Measurements from ENCODE around the gene KIF6.

Gene KIF6

DNA sequence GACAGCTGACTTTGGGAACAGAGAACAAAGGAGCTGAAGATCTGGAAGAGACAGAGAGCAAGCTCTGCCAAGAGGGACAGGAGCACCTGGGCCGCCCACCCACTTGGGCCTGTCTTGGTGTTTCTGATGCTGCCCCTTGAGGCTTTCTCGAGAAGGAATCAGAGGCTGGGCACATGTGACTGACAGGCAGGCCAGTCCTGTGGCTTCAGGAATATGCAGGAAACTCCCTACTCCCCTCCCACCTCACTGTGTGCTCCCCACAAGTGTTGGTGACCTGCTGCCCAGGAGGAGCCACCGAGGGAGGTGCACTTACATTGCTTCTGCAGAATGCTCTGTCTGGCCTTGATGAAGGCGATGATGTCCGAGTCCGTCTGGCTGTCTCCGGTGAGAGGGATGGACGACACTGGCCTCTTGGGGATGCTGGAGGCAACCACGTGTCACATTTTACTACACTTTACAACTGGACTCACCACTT lies 381.8 kb downstream of the KIF6 start:
- no peak for DNase-seq (ENCODE audit: low spot score)

DNA sequence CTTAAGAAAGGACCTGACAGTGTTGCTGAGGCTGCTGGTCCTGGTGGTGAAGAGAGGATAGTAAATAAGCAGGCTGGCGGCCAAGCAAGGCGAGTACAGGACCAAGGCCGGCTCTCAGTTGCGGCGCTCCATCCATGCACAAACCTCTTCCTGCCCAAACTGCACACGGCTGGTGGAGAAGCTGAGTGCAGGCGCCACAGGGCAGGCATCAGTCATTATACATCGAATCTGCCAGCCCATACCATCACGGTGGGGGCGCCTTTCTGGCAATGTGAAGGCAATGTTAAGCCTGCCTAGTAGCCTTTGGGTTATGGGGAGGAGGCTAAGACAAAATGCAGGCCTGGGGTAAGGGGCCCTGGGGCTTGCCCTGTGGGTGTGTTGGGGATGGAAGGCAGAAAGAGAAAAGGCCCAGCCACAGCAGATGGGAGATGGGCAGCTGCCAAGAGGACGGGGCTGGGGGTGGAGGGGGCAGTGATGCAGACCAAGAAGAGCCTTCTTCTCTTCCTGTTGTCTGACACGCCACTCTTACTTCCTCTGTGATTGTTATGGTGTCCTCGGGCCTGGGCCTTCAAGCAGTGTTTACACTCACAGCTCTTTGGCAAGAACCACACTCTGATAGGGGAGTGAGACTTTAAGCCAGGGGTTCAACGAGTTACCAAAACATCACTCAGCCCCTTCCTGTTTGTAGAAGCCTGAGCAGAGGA lies 382.4 kb downstream of the KIF6 start:
- DNase-seq (ENCODE audit: low spot score), result no peak

DNA sequence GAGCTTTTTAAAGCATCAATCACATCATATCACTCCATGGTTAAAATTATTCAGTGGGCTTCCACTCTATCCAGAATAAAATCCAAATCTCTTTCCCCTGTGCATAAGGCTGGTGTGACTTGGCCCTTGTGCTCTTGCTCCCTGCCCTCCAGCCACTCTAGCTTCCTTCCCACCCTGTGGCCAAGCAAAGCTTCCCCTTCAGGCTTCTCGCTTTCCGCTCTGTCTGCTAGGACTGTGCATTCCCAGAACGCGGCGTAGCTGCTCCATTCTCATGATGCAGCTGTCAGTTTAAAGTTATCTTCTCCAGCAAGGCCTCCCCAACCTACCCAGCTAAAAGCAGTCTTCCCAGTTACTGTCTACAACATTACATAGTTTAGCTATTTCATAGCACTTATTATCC lies 383.3 kb downstream of the KIF6 start:
- DNase-seq (ENCODE audit: low spot score), result no peak

DNA sequence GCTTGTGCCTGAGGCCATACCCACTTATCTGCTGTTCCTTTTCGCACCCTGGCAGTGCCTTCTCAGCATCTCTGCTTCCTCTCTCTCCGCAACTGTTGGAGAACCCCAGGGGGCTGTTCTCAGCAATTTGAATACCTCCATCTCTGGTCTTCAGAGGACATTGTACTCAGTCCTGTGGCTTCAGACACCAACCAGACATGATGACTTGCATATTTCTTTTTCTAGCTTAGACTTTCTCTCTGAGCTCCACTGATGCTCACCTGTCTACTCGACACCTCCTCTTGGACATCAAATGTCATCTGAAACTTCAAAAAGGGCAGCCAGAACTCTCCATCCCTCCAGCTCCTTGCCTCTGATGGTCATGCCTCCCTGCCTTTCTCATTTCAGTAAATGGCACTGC lies 383.9 kb downstream of the KIF6 start:
- no peak for DNase-seq (ENCODE audit: low spot score)

DNA sequence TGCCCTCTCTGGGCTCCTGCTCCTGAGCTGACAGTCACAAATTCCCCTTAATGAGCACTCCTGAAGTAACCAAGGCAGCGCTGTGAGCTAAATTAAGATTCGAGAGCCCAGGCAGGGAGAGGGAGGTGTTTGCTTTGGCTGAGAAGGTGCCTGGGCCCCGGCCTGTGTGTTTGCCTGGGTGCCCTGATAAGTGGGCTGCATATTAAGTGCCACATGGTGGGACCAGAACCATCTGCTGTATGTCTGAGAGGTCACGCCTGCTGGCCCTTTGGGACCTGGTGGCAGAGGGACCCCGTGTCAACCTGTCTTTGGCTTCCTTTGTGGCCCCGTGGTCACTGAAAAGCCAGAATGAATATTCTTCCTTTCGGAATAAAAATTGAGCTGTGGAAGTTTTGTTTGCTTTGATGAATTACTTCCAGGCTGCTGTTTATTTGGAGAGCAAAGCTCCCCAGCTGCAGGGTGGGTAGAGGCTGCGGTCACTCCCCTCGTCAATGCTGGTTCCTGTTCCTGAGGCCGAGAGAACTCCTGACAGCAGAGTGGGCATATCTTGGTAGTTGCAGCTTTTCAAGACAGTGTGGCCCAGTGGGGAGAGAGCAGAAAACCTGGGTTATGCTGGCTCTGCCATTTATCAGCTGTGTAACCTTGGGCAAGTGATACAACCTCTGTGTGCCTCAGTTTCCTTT lies 385.2 kb downstream of the KIF6 start:
- no peak for DNase-seq (ENCODE audit: low spot score)

DNA sequence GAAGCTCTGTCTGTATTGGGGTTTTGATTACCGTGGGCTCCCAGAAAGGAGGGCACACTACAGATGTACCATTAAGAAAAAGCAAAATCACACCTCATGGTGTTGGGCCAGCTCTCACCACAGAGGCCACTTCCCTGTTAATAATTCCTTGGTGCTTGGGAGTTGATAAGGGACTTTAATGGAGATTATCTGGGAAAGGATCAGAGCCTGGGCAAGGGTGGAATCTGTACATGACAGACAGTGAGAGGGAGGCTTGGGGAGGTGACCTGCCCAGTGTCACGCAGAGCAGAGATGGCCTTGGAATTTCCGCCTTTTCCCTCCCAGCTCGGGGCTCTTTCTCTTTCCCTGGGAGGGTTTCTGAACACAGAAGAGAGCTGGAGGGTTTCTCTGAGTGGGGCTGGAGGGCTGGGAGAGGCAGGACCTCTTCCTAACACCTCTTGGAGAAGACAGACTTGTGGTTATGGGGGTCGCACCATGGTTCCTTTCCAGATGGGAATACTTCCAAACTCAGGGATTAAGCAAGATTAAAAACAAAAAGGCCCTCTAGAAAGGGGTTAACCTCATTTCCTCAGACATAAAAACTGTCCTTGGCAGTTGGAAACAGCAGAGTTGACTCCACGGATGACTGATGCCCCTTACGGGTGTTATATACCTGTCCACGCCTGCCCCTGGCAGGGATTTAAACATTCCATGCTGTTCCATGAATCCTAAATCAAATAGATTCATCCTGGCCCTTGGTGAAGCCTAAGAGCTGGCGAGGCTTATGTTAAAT lies 385.9 kb downstream of the KIF6 start:
- no peak for DNase-seq (ENCODE audit: low spot score)

DNA sequence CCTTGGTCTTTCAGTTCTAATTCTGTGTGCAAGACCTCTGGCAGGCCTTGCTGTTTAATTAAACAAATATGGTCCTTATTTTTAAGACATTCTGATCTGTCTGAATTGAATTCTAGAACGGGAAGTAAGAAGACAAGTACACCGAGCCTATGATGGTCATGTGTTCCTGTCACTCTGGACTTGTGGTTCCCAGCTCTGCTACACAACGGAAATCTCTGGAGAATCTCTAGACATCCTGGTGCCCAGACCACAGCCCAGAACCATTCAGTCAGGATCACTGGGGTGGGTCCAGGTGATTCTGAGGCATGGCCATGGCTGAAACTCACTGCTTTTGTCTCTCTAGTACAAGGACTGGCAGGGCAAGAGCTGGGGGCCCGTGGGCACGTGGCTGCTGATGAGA lies 386.8 kb downstream of the KIF6 start:
- DNase-seq (ENCODE audit: low spot score), result no peak

DNA sequence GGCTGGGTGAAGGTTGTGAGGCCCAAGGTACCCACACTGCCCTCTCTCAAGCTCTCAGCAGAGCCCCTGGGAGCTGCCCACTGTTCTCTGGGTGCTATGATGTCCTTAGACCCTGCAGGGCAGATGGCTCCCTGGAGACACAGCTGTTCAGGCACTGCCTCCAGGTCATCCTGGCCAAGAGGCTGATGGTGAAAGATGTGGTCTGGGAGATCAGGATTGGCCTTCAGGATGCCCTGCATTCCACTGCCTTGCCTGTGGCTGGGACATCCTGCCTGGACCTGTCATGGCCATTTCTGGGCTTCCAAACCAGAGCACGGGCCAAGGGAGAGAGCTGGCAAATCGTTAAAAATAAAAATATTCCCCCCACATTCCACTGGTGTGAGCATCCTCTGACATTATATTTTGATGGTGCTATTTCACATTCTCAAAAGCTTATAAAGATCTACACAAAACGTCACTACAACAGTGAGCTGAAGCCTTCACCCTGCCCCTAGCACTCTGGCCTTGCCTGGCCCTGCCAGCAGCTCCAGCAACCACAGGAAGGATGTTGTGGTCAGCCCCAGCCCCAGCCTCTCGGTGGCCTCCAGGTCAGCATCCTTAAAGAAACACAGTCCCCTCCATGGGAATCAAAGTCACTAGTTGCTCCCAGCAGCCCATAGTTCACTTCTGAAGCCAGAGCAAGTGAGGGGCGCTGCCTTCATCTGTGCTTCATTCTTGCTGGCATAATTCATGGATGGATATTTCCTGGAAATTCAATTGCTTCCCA lies 389.2 kb downstream of the KIF6 start:
- DNase-seq (ENCODE audit: low spot score), result no peak

DNA sequence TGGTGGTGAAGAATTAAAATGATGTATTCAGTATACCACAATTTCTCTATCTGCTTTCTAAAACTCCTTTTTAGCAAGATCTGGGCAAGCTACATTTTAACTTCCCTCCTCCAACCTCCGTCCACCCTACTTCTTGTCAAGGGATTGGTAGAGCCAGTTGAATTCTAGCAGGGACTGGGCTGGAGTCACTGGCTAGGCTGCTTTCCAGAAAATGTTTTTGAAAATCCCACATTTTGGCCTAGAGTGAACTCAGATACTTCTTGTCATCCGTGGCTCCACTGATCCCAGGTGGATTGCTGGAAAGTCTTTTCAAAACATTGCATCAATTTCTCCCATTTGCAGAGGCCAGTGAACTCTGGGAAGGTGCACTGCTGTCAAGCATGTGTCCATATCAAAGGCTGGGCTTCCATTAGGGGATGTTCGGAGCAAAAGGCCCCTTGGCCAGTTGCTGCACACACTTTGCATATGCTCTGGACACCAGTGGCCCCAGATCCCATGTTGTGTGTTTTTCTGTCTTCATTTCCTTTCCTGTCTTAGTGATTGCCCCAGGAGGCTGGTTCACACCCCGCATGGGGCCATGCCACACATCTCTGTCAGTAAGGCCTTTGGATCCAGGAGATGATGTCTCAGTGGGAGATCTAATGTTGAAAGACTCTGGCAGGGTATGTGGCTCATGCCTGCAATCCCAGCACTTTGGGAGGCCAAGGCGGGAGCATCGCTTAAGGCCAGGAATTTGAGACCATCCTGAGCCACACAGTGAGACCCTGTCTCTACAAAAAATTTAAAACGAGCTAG lies 391.4 kb downstream of the KIF6 start:
- DNase-seq (ENCODE audit: low spot score), result no peak

DNA sequence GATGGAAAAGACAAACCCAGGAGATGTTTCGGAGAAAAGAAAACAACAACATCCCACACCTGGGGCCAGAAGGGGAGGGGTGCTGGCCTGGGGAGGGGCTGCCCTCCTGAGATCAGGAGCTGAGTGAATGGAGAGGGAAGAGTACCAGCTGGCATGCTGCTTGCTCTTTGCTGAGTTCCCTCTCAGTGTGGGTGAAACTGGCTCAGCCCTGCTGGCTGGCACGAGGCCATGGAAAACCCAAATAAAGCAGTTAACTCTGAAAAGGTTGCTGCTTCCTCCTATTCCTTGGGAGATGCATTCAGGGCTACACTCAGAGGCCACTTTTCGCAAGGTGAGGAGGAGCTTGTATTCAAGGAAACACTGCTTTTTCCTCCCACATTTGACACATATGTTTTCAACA lies 394.7 kb downstream of the KIF6 start:
- no peak for DNase-seq (ENCODE audit: low spot score)

DNA sequence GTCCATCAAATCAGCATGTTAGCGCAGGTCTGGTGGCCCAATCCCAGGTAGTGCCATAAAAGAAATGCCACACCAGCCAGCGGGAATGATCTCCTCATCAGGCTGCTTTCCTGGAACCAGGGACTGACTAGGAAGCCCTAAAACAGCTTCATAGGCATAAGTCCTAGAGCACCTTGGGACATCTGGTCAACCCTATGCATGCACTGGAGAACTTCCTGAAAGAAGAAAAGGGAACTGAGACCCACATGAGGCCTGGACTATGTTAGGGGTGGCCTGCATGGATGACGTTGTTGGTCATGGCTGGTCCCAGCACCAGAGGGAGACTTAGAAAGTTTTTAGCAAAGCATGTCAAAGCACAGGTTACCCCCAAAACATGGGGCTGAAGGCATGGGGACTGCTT lies 395.2 kb downstream of the KIF6 start:
- no peak for DNase-seq (ENCODE audit: low spot score)

DNA sequence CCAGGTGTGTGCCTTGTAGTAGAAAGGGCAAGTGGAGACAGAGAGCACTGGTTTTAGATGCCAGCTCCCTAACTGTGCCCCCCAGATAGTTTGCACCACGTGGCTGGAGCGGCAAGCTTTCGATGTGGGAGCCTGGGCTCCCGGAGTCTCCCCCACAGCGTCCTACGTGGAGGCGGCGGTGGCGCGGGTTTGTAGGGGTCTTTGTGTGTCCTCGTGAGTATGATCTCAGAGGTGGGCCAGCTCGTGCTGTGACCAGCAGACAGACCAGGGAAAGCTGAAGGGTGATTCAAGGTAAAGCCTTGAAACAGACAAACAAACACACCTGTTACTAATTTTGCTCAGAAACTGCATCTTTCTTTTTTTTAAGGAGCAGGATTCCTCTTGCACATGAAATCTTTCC lies 397.1 kb downstream of the KIF6 start:
- DNase-seq (ENCODE audit: low spot score), result no peak

DNA sequence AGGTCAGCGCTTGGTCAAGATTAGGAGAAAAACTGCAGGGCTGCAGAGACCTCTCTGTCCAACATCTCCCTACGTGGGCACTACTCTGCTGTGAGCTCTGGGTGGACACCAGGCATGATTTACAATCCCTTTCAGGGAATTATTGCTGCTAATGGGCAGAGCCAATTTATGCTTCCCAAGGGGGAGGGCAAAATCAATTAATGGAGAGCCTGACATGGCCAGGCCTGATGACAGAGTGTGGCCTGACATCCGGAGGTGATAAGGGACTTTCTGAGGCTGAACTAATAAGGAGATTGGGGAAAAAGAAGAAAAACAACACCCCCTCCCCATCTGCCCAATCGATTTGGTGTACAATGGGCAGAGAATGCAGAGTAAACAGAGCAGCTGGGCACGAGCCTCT lies 397.7 kb downstream of the KIF6 start:
- no peak for DNase-seq (ENCODE audit: low spot score)

DNA sequence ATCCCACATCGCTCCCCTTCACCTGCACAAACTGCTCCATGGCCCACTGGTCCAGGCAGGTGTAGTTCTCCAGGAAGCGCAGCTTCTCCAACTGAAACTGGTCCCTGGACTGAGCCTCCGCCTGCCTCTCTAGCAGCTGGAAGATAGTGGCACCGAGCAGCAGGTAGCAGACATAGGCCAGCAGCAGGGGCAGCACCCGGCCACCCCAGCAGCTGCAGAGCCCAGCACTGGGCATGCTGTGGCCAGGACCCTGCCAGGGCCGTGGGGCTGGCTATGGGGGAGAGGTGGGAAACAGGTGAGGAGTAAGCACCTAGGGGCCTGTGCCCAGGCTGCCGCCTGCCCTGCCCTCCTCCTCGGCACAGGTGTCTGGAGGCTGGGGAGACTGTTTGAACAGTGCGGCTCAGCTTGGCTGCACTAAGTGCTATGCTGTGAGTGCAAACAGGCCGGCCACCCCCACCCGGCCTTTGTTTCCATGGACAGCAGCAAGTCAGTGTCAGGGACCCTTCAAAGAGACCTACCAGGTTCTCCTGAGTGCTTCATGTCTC lies 402.8 kb downstream of the KIF6 start, which contains the start of gene KCNK16:
TSS of gene KCNK16 (minus strand) at position 397 of the 545 bp plus-strand sequence. CDS start at position 235, 162 bp downstream.
- no peak for DNase-seq (ENCODE audit: low spot score)

DNA sequence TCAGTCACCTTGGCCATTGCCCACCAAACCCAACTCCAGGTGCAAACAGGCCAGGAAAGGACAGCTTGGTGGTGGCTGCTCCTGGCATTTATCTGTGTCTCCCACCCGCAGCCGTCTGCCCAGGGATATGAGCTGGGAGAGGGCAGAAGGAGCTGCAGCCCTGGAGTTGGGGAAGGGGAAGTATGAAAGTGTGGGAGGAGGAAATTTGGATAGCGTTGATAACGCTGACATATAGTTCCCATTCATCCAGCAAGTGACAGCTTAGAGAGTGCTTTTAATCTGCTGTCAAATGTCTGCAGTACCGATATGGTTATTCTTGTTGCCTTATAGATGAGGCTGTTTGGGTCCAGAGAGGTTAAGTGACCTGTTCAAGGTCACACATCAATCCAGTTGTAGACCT lies 403.4 kb downstream of the KIF6 start:
- no peak for DNase-seq (ENCODE audit: low spot score)

DNA sequence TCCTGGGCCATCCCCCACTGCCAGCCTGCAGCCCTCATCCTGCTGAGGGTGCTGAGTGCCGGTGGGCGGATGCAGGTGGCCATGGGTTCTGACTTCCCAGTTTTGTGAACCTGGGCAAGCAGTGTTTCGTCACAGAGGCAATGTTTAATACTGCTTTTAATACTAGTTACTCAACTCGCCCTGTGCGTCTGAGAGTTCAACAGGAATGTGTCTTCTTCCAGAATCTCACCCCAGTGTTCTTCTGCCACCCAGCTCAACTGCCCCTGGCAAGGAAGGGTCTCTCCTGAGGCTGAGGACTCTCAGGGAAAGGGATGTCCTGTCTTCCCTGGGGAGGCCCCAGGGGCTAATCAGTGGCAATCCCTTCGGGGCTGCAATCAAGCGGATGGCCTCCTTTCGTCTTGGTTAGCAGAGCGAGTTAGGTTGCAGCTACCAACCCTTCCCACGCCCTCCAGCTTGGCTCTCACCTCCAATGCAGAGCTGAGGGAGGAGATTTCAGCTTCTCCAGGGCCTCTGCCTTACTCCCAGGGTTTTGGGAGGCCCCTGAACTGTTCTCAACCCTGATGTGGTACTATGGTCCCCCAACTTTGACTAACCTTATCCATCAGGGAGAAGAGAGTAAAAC lies 404.7 kb downstream of the KIF6 start:
- no peak for DNase-seq (ENCODE audit: low spot score)

DNA sequence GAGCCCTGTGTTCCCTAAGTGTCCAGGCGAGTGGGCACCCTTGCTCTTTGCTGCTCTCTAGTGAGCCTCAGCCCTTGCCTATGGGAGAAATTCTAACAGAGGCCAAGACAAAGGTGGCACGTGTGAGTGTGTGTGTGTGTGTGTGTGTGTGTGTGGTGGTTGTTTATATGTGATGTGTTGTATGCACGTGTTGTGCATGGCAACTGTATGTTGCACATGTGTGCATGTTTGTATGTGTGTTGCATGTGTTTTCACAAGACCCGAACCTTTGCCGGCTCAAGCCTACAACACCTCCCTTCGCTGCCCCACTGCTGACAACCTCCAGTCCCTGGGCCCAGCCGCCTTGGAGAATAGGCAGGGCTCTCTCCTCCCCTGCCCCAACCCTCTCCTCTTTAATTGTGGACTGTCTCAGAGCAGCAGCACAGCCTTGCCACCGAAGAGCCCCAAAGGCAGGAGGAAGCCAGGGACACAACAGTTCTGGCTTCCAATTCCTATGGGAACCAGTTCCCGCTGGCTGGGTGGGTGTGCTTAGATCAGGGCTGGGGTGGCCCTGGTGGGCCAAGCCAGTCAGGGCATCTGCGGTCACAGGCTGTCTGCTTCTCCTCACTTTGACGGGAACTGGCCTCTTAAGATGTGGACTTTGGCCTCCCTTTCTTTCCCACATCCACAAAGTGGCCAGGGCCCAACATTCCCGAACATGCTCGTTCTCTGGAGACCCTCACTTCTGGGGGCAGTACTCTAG lies 405.4 kb downstream of the KIF6 start:
- no peak for DNase-seq (ENCODE audit: low spot score)

DNA sequence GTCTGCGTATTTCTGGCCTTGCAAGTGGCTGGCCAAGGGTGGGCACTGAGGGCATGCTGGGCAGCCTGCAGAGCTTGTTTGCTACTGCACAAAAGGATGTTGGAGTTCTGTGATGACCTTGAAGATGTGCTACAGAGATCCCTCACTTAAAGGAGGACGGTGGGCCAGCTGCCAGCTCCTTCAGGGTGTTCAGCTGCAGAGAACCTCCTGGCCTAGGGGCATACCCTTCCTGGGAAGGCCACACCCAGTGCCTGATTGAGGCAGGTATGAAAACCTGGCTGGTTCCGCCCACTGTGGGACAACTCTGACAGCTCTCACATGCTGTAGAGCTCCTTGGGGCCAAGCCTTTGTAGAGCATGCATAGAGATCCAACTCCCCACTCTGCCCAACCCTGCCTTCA lies 408.0 kb downstream of the KIF6 start:
- no peak for DNase-seq (ENCODE audit: low spot score)

DNA sequence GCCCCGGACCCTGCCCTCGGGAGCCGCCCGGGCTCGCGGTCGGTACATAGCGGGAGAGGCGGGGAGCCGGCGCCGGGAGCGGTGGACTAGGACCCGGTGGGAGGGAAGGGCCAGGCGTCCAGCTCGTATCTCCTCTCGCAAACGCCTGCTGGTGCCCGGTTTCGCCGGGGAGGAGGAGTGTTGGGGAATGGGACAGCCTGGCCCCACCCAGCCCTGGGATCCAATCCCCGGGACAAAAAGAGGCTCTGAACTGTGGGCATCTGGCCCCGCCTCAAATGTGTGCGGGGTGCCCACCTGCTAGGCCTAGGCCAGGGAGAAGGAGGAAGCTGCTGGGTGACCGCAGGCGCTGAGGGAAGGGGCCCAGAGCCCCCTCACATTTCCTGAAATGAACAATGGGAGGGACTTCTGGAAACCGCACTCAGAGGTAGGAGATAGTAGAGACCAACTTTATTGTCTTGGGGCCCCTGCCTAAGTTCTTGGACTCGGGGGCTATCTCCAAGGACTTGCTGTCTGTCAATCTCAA lies 410.9 kb downstream of the KIF6 start, which contains the start of gene KCNK17:
TSS of gene KCNK17 (minus strand) at position 147 of the 523 bp plus-strand sequence. CDS start at position 48, 99 bp downstream.
- no peak for DNase-seq (ENCODE audit: low spot score)

Data from putamen (tissue), 1 donor.